Epithelial cell of esophagus (primary cell): ENCODE data around the gene DIP2C.
A peak's percentile ranks its signal among the peaks of the same experiment; 100 is the strongest.

Source experiments
- DNase-seq: peaks from one replicate; pipeline ENCODE4 v3.0.0; 2010; ENCODE audit warnings: low read depth
- H3K4me3 ChIP-seq: 2 replicates; pipeline ENCODE4 v1.5.1; 2011; ENCODE audit warnings: mild to moderate bottlenecking, low read length, control low read depth
- CTCF ChIP-seq: IDR thresholded peaks from 2 replicates; pipeline ENCODE4 v1.5.1; 2011; ENCODE audit warnings: low read depth, mild to moderate bottlenecking, low read length, control low read depth, inconsistent platforms; ENCODE audit not compliant: insufficient read depth; ENCODE audit errors: missing control alignments

DIP2C gene

GRCh38 chr10:310371-310770 is 379.1 kb downstream of the DIP2C start:
- no peak for DNase-seq
- TF ChIP-seq CTCF, result no peak
- no peak overlapping the region for H3K4me3 ChIP-seq

- no peak for DNase-seq
- no peak for TF ChIP-seq CTCF
- no peak overlapping the region for H3K4me3 ChIP-seq
These were observed 380.8 kb downstream of the DIP2C start for GRCh38 chr10:308572-309085.

- TF ChIP-seq CTCF, result no peak
- no peak overlapping the region for H3K4me3 ChIP-seq
- DNase-seq, result no peak
These were observed 381.4 kb downstream of the DIP2C start for GRCh38 chr10:308101-308500.

- DNase-seq, result no peak
- TF ChIP-seq CTCF, result no peak
- no peak overlapping the region for H3K4me3 ChIP-seq
These were observed 381.8 kb downstream of the DIP2C start for GRCh38 chr10:307659-308058.

- DNase-seq, result peak; percentile 12
- TF ChIP-seq CTCF, result no peak
- H3K4me3 ChIP-seq, result no peak overlapping the region
These were observed 382.7 kb downstream of the DIP2C start for GRCh38 chr10:306675-307185.

- TF ChIP-seq CTCF, result no peak
- no peak overlapping the region for H3K4me3 ChIP-seq
- no peak for DNase-seq
These were observed 383.3 kb downstream of the DIP2C start for GRCh38 chr10:306007-306674.

GRCh38 chr10:305034-305433 is 384.4 kb downstream of the DIP2C start:
- no peak for TF ChIP-seq CTCF
- no peak for DNase-seq
- no peak overlapping the region for H3K4me3 ChIP-seq
